ENCODE data around the gene PBX3. TPM values are rescaled to one million over a fixed set of nuclear protein-coding genes. Genes with fewer than 3 reads are reported as not detected.

PBX3 gene
- total and polyA plus RNA-seq, 2 experiments from 2014 or later = 133 to 134 TPM

DNA sequence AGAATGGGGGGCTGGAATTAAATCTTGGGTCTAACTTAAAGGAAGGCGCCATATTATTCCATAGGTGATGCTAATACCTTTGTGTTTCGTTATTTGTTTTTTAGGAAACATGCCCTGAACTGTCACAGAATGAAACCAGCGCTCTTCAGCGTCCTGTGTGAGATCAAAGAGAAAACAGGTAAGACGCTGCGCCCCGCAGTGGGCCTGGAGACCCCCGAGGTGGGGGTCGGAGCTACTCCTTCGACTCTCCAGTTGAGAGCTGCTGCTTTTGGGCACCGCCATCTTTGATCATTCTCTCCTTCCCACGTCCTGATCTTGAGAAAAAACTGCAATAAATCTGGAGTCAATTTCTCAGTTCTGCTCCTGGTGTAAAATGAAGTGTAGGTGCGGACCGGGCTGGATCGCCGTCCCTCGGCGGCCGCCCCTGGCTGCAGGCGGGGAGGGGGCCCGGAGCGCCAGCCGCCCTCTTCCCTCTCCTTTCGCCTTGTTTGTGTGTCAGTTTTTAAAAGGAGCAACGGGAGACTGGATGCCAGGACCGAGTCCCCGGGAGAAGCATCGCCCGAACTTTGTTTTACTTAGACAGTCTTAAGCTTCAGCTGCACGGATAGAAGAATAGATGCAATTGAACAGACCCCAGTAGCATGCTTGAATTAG, 1.4 kb downstream of the PBX3 start:
- peak overlapping the region; percentile 67 for H3K4me3 ChIP-seq
- no peak for TF ChIP-seq CTCF (IDR thresholded peaks at IDR 0.05; ENCODE audit: low read depth, low read length)
- DNase-seq (ENCODE audit: low read depth in 1 of 2, low spot score in 1 of 2) = peak in 1 of 2 donors; percentile 32
- H3K9me3 ChIP-seq (ENCODE audit: low read depth) = no peaks in the 10 kb centered on the region
- H3K27me3 ChIP-seq = no peaks in the 10 kb centered on the region
- H3K4me1 ChIP-seq (ENCODE audit: low read depth) = peaks cover 34% of the 10 kb centered on the region
- no peaks in the 10 kb centered on the region for H3K36me3 ChIP-seq
- peak overlapping the region; percentile 69 for H3K27ac ChIP-seq

DNA sequence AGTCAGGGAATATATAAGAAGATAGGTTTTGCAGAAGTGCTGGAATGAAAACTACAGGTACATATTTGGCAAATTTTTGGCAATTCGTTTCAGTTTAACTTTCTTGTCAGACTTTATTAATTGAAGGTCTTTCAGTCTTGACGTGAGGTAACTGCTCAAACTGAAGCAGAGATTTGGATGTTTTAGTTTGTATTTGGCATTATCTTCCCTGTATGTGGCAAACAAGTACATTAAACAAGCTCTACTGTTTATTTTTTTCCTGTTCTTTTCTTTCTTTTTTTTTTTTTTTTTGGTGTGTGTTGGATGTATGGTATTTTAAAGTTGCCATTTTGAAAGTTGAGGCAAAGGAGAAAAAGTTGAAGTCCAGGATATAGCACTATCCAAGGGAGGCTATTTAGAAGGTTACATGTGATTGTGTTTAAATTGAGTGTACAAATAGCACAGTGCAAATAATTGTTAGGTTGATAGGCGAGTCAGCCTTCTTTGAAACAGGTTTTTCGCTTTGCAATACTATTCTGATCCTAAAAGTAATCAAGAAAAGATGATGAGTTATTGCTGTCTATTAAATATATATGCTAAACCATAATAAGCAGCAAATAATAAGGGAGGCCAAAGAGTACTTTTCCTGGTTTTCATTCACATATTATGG, 2.2 kb downstream of the PBX3 start:
- no peak for DNase-seq (ENCODE audit: low read depth in 1 of 2, low spot score in 1 of 2)
- no peak for TF ChIP-seq CTCF (IDR thresholded peaks at IDR 0.05; ENCODE audit: low read depth, low read length)
- no peaks in the 10 kb centered on the region for H3K27me3 ChIP-seq
- H3K27ac ChIP-seq = peak overlapping the region; percentile 69
- H3K4me1 ChIP-seq (ENCODE audit: low read depth) = peaks cover 41% of the 10 kb centered on the region
- peak overlapping the region; percentile 67 for H3K4me3 ChIP-seq
- H3K9me3 ChIP-seq (ENCODE audit: low read depth) = no peaks in the 10 kb centered on the region
- H3K36me3 ChIP-seq = no peaks in the 10 kb centered on the region

- no peaks in the 10 kb centered on the region for H3K27me3 ChIP-seq
- peak in 1 of 2 donors; percentile 30 for DNase-seq (ENCODE audit: low read depth in 1 of 2, low spot score in 1 of 2)
- no peak for TF ChIP-seq CTCF (IDR thresholded peaks at IDR 0.05; ENCODE audit: low read depth, low read length)
- H3K36me3 ChIP-seq = no peaks in the 10 kb centered on the region
- peak overlapping the region; percentile 69 for H3K27ac ChIP-seq
- H3K4me3 ChIP-seq = peak overlapping the region; percentile 67
- H3K9me3 ChIP-seq (ENCODE audit: low read depth) = no peaks in the 10 kb centered on the region
- peaks cover 46% of the 10 kb centered on the region for H3K4me1 ChIP-seq (ENCODE audit: low read depth)
These were observed 2.9 kb downstream of the PBX3 start for GRCh38 chr9:125749951-125750626.

- no peak for TF ChIP-seq CTCF (IDR thresholded peaks at IDR 0.05; ENCODE audit: low read depth, low read length)
- Histone ChIP-seq H3K4me1 (ENCODE audit: low read depth) (peaks cover 49% of the 10 kb centered on the region), H3K4me3 (peak overlapping the region; percentile 67), H3K9me3 (ENCODE audit: low read depth) (no peaks in the 10 kb centered on the region), H3K36me3 (no peaks in the 10 kb centered on the region), H3K27me3 (no peaks in the 10 kb centered on the region), H3K27ac (peak overlapping the region; percentile 69)
- DNase-seq (ENCODE audit: low read depth in 1 of 2, low spot score in 1 of 2) = peak; percentile 22 to 42
These were observed 3.4 kb downstream of the PBX3 start for GRCh38 chr9:125750627-125751011.

DNA sequence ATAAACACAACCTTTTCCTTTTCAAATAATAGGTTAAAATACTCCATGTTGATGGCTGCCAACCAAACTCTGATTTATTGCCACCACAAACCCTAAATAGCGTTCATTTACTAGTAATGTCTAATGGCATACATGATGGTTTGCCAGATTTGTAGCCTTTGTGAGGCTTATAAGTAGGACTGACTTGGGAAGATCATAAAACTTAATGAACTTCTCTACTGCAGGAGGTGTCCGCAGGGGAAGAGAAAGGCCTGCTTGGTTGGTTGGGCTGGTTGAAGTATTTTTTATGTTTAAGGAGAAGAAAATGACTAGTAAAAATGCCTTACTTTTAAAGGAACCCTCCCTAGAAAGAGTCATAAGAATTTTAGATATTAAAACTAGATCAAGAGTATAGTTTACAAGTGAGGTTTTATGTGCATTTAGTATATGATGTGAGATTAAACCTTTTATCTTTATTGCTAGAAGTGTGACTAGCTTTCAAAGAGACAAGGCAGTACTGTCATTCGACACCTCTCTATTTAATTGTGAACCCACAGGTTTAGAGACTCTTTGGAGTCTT, 5.0 kb downstream of the PBX3 start:
- Histone ChIP-seq H3K4me3 (peak overlapping the region; percentile 67), H3K27ac (peak overlapping the region; percentile 28), H3K27me3 (no peaks in the 10 kb centered on the region), H3K36me3 (no peaks in the 10 kb centered on the region), H3K4me1 (ENCODE audit: low read depth) (peaks cover 61% of the 10 kb centered on the region), H3K9me3 (ENCODE audit: low read depth) (no peaks in the 10 kb centered on the region)
- no peak for TF ChIP-seq CTCF (IDR thresholded peaks at IDR 0.05; ENCODE audit: low read depth, low read length)
- DNase-seq (ENCODE audit: low read depth in 1 of 2, low spot score in 1 of 2) = no peak
